Measurements from ENCODE around the gene ATF7IP2. TPM values are rescaled to one million over a fixed set of nuclear protein-coding genes. Genes with fewer than 3 reads are reported as not detected.

Gene ATF7IP2
- total and polyA plus RNA-seq, 9 of the 15 experiments (the other 6 are each of a cell fraction or from before 2014, with no cell fraction given): 131 to 515 (median 196) TPM

DNA sequence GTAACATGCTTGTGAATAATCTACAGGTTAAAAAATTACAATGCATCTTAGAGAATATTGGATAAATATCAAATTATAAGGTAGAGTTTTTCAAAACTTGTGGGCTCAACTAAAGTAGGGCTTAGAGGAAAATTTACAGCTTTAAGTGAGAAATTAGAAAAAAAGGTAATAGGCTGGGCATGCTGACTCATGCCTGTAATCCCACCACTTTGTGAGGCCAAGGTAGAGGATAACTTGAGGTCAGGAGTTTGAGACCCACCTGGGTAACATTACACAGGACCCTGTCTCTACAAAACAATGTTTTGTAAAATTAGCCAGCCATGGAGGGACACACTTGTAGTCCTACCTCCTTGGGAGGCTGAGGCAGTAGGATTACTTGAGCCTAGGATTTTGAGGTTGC lies 4.5 kb downstream of the ATF7IP2 start (continued):
- TF ChIP-seq, protein P1, sequence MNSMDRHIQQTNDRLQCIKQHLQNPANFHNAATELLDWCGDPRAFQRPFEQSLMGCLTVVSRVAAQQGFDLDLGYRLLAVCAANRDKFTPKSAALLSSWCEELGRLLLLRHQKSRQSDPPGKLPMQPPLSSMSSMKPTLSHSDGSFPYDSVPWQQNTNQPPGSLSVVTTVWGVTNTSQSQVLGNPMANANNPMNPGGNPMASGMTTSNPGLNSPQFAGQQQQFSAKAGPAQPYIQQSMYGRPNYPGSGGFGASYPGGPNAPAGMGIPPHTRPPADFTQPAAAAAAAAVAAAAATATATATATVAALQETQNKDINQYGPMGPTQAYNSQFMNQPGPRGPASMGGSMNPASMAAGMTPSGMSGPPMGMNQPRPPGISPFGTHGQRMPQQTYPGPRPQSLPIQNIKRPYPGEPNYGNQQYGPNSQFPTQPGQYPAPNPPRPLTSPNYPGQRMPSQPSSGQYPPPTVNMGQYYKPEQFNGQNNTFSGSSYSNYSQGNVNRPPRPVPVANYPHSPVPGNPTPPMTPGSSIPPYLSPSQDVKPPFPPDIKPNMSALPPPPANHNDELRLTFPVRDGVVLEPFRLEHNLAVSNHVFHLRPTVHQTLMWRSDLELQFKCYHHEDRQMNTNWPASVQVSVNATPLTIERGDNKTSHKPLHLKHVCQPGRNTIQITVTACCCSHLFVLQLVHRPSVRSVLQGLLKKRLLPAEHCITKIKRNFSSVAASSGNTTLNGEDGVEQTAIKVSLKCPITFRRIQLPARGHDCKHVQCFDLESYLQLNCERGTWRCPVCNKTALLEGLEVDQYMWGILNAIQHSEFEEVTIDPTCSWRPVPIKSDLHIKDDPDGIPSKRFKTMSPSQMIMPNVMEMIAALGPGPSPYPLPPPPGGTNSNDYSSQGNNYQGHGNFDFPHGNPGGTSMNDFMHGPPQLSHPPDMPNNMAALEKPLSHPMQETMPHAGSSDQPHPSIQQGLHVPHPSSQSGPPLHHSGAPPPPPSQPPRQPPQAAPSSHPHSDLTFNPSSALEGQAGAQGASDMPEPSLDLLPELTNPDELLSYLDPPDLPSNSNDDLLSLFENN (IDR thresholded peaks at IDR 0.05; ENCODE audit: low read depth in 2 of 2, low read length in 2 of 2): no peak
- no peak for TF ChIP-seq SMARCB1 (IDR thresholded peaks at IDR 0.05; ENCODE audit: insufficient read length, low read depth)
- no peak for TF ChIP-seq GATA2 (CRISPR knock-in tag; IDR thresholded peaks at IDR 0.05)
- TF ChIP-seq, protein P2, sequence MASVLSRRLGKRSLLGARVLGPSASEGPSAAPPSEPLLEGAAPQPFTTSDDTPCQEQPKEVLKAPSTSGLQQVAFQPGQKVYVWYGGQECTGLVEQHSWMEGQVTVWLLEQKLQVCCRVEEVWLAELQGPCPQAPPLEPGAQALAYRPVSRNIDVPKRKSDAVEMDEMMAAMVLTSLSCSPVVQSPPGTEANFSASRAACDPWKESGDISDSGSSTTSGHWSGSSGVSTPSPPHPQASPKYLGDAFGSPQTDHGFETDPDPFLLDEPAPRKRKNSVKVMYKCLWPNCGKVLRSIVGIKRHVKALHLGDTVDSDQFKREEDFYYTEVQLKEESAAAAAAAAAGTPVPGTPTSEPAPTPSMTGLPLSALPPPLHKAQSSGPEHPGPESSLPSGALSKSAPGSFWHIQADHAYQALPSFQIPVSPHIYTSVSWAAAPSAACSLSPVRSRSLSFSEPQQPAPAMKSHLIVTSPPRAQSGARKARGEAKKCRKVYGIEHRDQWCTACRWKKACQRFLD (CRISPR knock-in tag; IDR thresholded peaks at IDR 0.05): no peak
- TF ChIP-seq TCF7L2 (IDR thresholded peaks at IDR 0.05; ENCODE audit: low read depth, low read length): no peak
- TF ChIP-seq POLR2B (IDR thresholded peaks at IDR 0.05; ENCODE audit: low read depth, partially characterized antibody): no peak
- TF ChIP-seq FOS (IDR thresholded peaks at IDR 0.05; ENCODE audit: extremely low read depth, insufficient read length): no peak
- no peak for TF ChIP-seq RBM22 (IDR thresholded peaks at IDR 0.05; ENCODE audit: low read depth, low read length, poor library complexity, severe bottlenecking)
- 0 out of 2 replicates have a peak, but pooled peaks have one; percentile 3 for TF ChIP-seq OTX1 (CRISPR knock-in tag; IDR thresholded peaks at IDR 0.05)
- no peak for TF ChIP-seq EP300 (IDR thresholded peaks at IDR 0.05; ENCODE audit: low read length)
- TF ChIP-seq SMAD1 (IDR thresholded peaks at IDR 0.05; ENCODE audit: low read depth, low read length, partially characterized antibody): no peak
- no peak for TF ChIP-seq HNRNPUL1 (IDR thresholded peaks at IDR 0.05; ENCODE audit: low read length)
- no peak for TF ChIP-seq MEF2D (tag; conservative IDR thresholded peaks at IDR 0.05; ENCODE audit: low read depth)
- TF ChIP-seq, protein P3, sequence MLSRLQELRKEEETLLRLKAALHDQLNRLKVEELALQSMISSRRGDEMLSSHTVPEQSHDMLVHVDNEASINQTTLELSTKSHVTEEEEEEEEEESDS (CRISPR knock-in tag; IDR thresholded peaks at IDR 0.05): no peak
- TF ChIP-seq, protein P4, sequence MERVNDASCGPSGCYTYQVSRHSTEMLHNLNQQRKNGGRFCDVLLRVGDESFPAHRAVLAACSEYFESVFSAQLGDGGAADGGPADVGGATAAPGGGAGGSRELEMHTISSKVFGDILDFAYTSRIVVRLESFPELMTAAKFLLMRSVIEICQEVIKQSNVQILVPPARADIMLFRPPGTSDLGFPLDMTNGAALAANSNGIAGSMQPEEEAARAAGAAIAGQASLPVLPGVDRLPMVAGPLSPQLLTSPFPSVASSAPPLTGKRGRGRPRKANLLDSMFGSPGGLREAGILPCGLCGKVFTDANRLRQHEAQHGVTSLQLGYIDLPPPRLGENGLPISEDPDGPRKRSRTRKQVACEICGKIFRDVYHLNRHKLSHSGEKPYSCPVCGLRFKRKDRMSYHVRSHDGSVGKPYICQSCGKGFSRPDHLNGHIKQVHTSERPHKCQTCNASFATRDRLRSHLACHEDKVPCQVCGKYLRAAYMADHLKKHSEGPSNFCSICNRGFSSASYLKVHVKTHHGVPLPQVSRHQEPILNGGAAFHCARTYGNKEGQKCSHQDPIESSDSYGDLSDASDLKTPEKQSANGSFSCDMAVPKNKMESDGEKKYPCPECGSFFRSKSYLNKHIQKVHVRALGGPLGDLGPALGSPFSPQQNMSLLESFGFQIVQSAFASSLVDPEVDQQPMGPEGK (CRISPR knock-in tag; IDR thresholded peaks at IDR 0.05; ENCODE audit: borderline replicate concordance): no peak
- TF ChIP-seq C11orf30 (IDR thresholded peaks at IDR 0.05; ENCODE audit: low read depth): peak; percentile 49
- no peak for TF ChIP-seq SMARCA5 (IDR thresholded peaks at IDR 0.05)
- no peak for TF ChIP-seq ZNF140 (CRISPR knock-in tag; IDR thresholded peaks at IDR 0.05)
- TF ChIP-seq NR3C1 (CRISPR knock-in tag; IDR thresholded peaks at IDR 0.05): no peak
- no peak for TF ChIP-seq ZNF551 (CRISPR knock-in tag; IDR thresholded peaks at IDR 0.05)
- peak; percentile 36; the same call in 1 of the 2 replicates for TF ChIP-seq MAFK (IDR thresholded peaks at IDR 0.05; ENCODE audit: low read length)
